ENCODE data around the gene UBE2A. TPM values are rescaled to one million over a fixed set of nuclear protein-coding genes. Genes with fewer than 3 reads are reported as not detected.

UBE2A gene
- total RNA-seq = 10 to 100 TPM; 54.7 to 60.3 TPM

GRCh38 chrX:119574394-119575266 is at the start of gene UBE2A:
UBE2A (plus strand) TSS chrX:119574563; CDS start chrX:119574712, 149 bp downstream.
- Mint-ChIP-seq H3K27ac (peak within 1 kb of the TSS; percentile 85), H3K4me3 (peak within 1 kb of the TSS; percentile 95), H3K4me1 (peaks cover 6% of the 10 kb centered on the region), H3K27me3 (no peaks in the 10 kb centered on the region), H3K36me3 (no peaks in the 10 kb centered on the region), H3K9me3 (no peaks in the 10 kb centered on the region)
- DNase-seq = peak; percentile 89

GRCh38 chrX:119529345-119530276 is 44.8 kb upstream of the UBE2A start:
- peaks cover 2% of the 10 kb centered on the region for H3K36me3 Mint-ChIP-seq

GRCh38 chrX:119537487-119537886 is 36.9 kb upstream of the UBE2A start:
- Mint-ChIP-seq H3K4me3 (no peak overlapping the region), H3K36me3 (peaks cover 5% of the 10 kb centered on the region), H3K9me3 (no peaks in the 10 kb centered on the region), H3K4me1 (no peaks in the 10 kb centered on the region), H3K27me3 (no peaks in the 10 kb centered on the region), H3K27ac (no peak overlapping the region)
- DNase-seq = no peak

More at GRCh38 chrX:119529345-119530276, 44.8 kb upstream of the UBE2A start:
- DNase-seq = no peak
- no peaks in the 10 kb centered on the region for H3K27me3 Mint-ChIP-seq
- H3K4me1 Mint-ChIP-seq = no peaks in the 10 kb centered on the region
- no peak overlapping the region for H3K27ac Mint-ChIP-seq
- no peak overlapping the region for H3K4me3 Mint-ChIP-seq
- H3K9me3 Mint-ChIP-seq = no peaks in the 10 kb centered on the region

GRCh38 chrX:119539872-119540271 is 34.5 kb upstream of the UBE2A start:
- DNase-seq = peak; percentile 2
- Mint-ChIP-seq H3K4me1 (no peaks in the 10 kb centered on the region), H3K27ac (no peak overlapping the region), H3K36me3 (peaks cover 5% of the 10 kb centered on the region), H3K9me3 (no peaks in the 10 kb centered on the region), H3K27me3 (no peaks in the 10 kb centered on the region), H3K4me3 (no peak overlapping the region)

GRCh38 chrX:119541188-119541587 is 33.2 kb upstream of the UBE2A start:
- no peak for DNase-seq
- no peaks in the 10 kb centered on the region for H3K4me1 Mint-ChIP-seq
- H3K9me3 Mint-ChIP-seq = no peaks in the 10 kb centered on the region
- H3K27me3 Mint-ChIP-seq = no peaks in the 10 kb centered on the region
- H3K27ac Mint-ChIP-seq = no peak overlapping the region
- peaks cover 5% of the 10 kb centered on the region for H3K36me3 Mint-ChIP-seq
- no peak overlapping the region for H3K4me3 Mint-ChIP-seq

DNA sequence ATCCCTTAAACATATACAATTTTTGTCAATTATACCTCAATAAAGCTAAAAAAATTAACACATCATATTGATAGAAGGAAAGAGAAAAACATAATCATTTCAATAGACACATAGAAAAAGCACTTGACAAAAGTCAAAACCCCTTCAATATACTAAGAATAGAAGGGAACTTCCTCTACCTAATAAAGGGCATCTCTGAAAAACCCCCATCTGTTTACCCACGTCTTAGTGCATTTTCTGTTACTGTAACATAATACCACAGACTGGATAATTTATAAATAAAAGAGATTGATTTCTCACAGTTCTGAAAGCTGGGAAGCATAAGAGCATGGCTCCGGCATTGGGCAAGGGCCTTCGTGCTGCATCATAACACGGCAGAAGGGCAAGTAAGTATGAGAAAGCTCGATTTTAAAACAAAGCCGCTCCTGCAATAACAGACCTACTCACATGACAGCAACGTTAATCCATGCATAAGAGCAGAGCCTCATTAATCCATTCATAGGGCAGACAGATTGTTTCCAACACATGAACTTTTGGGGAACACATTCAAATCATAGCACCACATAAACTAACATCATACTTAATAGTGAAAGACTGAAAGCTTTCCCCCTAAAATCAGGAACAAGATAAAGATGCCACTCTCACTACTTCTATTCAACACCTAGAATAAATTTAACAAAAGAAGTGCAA is 24.9 kb upstream of the UBE2A start:
- Mint-ChIP-seq H3K4me3 (no peak overlapping the region), H3K36me3 (no peaks in the 10 kb centered on the region), H3K27ac (no peak overlapping the region), H3K4me1 (peaks cover 10% of the 10 kb centered on the region), H3K9me3 (no peaks in the 10 kb centered on the region), H3K27me3 (no peaks in the 10 kb centered on the region)
- no peak for DNase-seq

DNA sequence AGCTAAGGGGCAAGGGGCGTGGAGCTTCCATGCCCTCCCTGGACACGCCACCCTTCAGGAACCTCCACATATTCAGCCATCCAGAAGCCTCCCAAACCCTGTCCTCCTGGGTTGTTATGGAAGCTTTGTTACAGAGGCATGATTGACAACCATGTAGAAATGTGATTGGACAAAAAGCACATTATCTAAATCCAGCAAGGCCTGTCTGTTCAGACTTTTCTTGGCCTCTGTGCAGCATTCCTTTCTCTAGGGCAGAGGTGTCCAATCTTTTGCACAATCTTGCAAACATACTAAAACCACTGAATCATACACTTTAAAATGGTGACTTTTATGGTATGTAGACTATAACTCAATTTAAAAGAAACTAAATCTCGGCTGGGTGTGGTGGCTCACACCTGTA is 21.9 kb upstream of the UBE2A start:
- peaks cover 9% of the 10 kb centered on the region for H3K4me1 Mint-ChIP-seq
- H3K4me3 Mint-ChIP-seq = no peak overlapping the region
- DNase-seq = no peak
- no peaks in the 10 kb centered on the region for H3K27me3 Mint-ChIP-seq
- H3K27ac Mint-ChIP-seq = no peak overlapping the region
- peaks cover 3% of the 10 kb centered on the region for H3K36me3 Mint-ChIP-seq
- H3K9me3 Mint-ChIP-seq = no peaks in the 10 kb centered on the region

DNA sequence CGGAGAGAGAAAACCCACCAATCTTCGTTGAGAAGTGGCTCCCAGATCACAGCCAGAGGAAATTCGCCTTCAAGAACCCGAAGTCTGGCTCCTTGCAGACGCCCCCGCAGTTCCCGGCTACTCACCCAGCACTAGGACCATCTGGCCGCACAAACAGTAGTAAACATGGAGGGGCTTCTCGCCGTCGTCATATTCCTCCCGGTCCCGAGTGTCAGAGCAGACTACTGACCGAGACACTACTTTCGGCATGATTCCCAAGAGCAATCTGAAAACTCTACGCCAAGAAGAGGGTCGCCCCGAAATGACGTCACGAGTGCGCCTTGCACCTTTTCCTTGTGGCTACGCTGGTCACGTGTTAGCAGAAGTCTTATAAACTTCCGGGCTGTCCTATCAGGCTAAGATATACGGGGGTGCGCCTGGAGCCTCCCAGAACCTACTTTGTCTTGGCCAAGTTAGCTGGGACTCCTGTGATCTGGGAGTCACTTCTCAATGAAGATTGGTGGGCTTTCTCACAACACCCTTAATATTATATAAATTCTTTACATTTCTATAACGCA is 9.2 kb upstream of the UBE2A start, which contains the start of gene STEEP1:
Gene STEEP1, minus strand, starts transcription at position 303 of the 557 bp plus-strand sequence. Its CDS starts 54 bp downstream, at position 249.
- Mint-ChIP-seq H3K4me3 (peak within 1 kb of the TSS; percentile 94), H3K9me3 (no peaks in the 10 kb centered on the region), H3K27me3 (no peaks in the 10 kb centered on the region)

DNA sequence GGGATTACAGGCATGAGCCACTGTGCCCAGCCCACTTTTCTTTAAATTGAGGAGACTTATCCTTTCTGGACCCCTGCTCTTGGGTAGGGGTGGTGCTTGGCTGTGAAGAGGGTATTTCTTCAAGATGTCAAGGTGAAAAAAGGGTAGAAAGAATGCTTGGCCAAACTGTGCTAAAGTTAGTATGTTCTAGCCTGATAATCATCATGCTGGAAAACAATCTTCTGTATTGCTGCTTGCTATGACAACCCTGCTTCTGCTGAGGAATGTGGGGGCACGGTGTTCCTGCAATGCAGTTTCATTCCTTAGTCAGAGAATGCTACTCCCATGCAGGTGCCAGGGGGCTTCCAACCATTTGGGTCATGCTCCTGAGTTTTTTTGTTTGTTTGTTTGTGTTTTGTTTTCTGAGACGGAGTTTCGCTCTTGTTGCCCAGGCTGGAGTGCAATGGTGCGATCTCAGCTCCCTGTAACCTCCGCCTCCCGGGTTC is 4.0 kb upstream of the UBE2A start:
- Mint-ChIP-seq H3K9me3 (no peaks in the 10 kb centered on the region), H3K4me3 (no peak overlapping the region)

More for the DNA sequence above, 9.2 kb upstream of the UBE2A start, which contains the start of gene STEEP1:
- Mint-ChIP-seq H3K27ac (peak within 1 kb of the TSS; percentile 92), H3K4me1 (peaks cover 8% of the 10 kb centered on the region), H3K36me3 (no peaks in the 10 kb centered on the region)
- peak; percentile 81 for DNase-seq

GRCh38 chrX:119573222-119573621 is 1.1 kb upstream of the UBE2A start:
- Mint-ChIP-seq H3K36me3 (no peaks in the 10 kb centered on the region), H3K27me3 (no peaks in the 10 kb centered on the region), H3K4me3 (peak overlapping the region; percentile 95), H3K9me3 (no peaks in the 10 kb centered on the region), H3K27ac (peak overlapping the region; percentile 78), H3K4me1 (peaks cover 4% of the 10 kb centered on the region)
- no peak for DNase-seq

More for the DNA sequence above, 4.0 kb upstream of the UBE2A start:
- H3K27ac Mint-ChIP-seq = no peak overlapping the region
- H3K36me3 Mint-ChIP-seq = no peaks in the 10 kb centered on the region
- peaks cover 3% of the 10 kb centered on the region for H3K4me1 Mint-ChIP-seq
- DNase-seq = no peak
- H3K27me3 Mint-ChIP-seq = no peaks in the 10 kb centered on the region

DNA sequence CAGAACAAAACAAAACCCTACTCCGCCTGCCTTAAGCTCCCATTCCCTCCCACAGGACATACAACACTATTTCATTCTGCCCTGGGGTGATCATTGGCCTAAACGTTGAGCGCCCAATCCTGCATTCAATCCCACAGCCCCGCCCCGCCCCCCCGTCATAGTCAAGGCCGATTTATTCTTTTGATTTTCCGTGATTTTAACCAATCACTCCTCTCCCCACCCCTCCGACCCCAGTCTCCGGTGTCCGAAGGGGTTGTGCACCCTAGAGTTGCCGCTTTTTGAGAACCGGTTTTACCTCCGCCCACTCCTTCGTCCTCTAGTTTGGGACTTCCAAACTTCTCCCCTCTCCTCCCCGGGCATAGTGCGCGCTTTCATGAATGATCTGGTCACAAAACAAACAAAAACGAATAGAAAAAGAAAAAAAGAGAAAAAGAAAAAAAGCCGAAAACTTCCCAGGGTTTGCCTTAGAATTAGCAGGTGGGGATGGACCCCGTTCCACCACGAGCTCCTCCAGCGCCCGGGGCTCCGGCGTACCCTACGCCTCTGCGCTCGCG is 446 bp upstream of the UBE2A start:
- Mint-ChIP-seq H3K27ac (peak overlapping the region; percentile 78), H3K36me3 (no peaks in the 10 kb centered on the region), H3K4me3 (peak overlapping the region; percentile 95), H3K4me1 (peaks cover 6% of the 10 kb centered on the region), H3K9me3 (no peaks in the 10 kb centered on the region), H3K27me3 (no peaks in the 10 kb centered on the region)
- peak; percentile 7 for DNase-seq

DNA sequence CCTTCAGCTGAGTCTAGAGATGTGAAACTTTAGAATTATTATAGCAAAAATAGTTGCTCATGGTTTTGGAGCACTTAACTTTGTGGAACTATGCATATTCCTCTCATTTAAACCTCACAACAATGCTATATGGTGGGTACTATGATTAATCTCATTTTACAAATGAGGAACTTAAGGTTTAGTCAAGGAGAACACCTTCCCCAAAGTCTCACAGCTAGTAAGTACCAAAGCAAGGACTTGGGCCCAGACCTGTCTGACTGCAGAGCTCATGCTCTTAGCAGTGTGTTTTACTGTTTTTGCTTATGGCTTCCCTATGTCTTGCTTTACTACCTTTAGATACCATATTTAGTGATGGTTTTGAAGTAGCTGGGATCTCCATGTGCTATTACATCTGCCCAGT is 5.1 kb downstream of the UBE2A start:
- H3K4me3 Mint-ChIP-seq = no peak overlapping the region
- H3K4me1 Mint-ChIP-seq = peaks cover 3% of the 10 kb centered on the region
- no peaks in the 10 kb centered on the region for H3K27me3 Mint-ChIP-seq
- no peaks in the 10 kb centered on the region for H3K36me3 Mint-ChIP-seq
- no peak overlapping the region for H3K27ac Mint-ChIP-seq
- H3K9me3 Mint-ChIP-seq = no peaks in the 10 kb centered on the region
- no peak for DNase-seq

GRCh38 chrX:119583431-119584059 is 9.2 kb downstream of the UBE2A start:
- DNase-seq = no peak
- Mint-ChIP-seq H3K27me3 (no peaks in the 10 kb centered on the region), H3K36me3 (no peaks in the 10 kb centered on the region), H3K4me1 (peaks cover 2% of the 10 kb centered on the region), H3K4me3 (no peak overlapping the region), H3K27ac (peak overlapping the region; percentile 16), H3K9me3 (no peaks in the 10 kb centered on the region)

Data from activated naive CD8-positive, alpha-beta T cell treated with anti-CD3 and anti-CD28 coated beads for 36 hours (primary cell).